Colon (tissue), 2 donors: ENCODE results near the gene PPP5C.
"Not testable (repeated sequence)": the region's sequence is repeated elsewhere in the genome, so short reads cannot be mapped to it uniquely, and the experiment has no call there.

Source experiments
- FAIRE-seq: peaks from 2 replicates; lab custom pipeline; 2012; peaks lifted over from hg19 to GRCh38; lab: Jason Lieb, UNC
- donor health status: control.
- donor health status: control.

Gene PPP5C

GRCh38 chr19:46386996-46387712 is 40.3 kb downstream of the PPP5C start:
- no peak for FAIRE-seq

DNA sequence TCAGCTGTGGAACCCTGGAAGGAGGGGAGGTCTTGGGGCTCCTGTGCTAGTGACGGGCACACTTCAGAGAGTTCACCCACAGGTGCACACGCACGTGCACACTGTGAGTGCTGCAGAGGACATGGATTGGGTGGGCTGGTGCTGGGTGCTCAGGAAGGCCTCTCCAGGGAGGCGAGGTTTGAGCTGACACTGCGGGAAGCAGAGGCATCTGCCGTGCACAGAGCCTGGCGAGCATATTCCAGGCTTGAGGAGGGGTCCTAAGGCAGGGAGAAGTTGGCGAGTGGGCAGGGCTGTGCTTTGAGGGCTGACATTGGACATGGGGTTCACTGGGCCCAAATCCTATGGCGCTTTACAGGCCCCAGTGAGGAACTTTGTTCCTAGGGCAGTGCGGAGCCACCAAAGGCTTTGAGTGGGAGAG is 40.8 kb downstream of the PPP5C start:
- no peak for FAIRE-seq

DNA sequence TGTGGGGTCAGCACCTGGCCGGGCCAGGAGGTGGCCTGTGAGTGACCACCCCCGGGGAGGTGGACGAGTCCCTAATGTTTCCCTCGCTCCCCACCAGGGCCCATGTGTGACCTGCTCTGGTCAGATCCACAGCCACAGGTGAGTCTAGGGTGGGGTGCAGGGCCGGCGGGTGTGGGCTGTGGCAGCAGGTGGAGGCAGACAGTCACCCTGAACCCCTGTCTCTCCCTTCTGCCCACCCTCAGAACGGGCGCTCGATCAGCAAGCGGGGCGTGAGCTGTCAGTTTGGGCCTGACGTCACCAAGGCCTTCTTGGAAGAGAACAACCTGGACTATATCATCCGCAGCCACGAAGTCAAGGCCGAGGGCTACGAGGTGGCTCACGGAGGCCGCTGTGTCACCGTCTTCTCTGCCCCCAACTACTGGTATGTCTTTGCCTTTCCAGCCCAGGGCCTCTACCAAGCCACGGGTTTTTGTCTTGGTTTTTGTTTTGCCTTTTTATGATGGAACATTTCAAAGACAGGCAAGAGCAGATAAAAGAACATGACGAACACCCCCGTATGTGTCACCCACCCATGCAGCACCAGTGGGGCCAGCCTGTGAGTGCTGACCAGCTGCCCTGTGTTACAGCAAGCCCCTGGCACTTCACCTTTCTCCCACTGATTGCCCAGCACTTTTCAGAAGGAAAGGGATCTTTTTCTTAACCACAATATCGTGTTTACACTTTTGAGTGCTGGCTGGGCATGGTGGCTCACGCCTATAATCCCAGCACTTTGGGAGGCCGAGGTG is 41.6 kb downstream of the PPP5C start:
- FAIRE-seq = no peak

DNA sequence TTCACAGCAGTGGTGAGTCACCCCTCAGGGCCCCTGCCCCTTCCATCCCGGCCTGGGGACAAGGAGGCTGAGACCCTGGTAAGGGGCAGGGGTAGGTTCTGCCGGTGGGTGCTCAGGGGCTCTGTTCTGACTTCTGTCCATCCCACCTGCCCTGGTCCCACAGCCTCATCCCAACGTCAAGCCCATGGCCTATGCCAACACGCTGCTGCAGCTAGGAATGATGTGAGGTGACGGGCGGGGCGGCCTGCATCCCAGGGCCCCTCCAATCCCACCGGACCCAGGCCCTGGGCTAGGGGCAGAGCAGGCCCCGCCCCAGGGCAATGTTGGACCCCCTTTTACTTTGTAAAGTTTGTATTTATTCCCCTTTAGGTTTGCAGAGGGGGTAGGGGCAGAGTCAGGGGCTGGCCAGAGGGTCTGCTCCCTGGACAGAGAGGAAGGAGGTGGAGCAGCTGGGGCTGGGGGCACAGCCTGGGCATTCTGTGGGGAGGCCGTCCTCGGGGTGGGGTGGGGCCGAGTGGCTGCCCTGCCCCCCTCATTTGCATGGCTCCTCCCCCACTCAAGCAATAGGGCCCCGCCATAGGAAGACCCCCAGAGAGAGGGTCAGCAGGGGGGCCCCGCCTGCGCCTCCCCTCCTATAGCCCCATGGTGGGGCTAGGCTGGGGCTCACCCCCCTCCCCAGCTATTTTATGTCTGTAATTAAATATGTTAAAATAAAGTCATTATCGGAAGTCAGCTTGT is 43.4 kb downstream of the PPP5C start:
- FAIRE-seq = no peak

DNA sequence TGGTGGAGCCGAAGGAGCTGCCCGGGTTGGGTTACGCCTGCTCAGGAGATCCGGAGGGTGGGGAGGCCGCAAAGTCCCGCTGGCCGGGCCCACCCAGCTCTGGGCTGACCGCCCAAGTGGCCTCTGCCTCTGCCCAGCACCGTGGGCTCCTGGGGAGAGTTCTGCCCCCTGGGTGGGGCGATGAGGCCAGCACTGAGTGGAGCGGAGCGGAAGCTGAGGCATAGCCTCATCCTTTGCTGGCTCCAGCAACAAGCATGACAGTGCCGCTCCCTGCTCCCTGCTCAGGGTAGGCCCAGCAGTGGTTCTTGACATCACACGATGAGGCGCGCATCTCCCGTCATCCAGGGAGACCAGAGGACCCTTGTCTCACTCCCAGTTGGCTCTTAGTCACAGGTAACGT is 44.0 kb downstream of the PPP5C start:
- no peak for FAIRE-seq

GRCh38 chr19:46391296-46392251 is 44.7 kb downstream of the PPP5C start:
- no peak for FAIRE-seq

GRCh38 chr19:46392252-46392801 is 45.4 kb downstream of the PPP5C start:
- no peak for FAIRE-seq

- FAIRE-seq = no peak
Measured at GRCh38 chr19:46392837-46393236, 46.0 kb downstream of the PPP5C start.

GRCh38 chr19:46393456-46394401 is 46.8 kb downstream of the PPP5C start:
- no peak for FAIRE-seq

DNA sequence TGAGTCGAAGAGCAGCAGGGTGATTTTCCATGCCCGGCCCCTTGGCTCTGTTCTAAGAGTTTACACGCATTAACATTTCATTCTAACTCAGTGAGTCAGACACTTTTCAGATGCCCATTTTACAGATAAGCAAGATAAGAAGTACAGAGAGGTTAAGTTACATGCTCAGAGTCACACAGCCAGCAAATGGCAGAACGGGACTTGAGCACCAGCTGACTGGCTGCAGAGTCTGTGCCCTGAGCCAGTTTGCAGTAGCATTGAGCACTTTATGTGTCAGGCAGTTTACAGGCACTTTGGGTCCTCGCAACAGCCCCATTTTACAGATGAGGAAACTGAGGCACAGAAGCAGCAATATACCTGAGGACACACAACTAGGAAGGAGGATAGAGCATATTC is 47.5 kb downstream of the PPP5C start:
- no peak for FAIRE-seq

DNA sequence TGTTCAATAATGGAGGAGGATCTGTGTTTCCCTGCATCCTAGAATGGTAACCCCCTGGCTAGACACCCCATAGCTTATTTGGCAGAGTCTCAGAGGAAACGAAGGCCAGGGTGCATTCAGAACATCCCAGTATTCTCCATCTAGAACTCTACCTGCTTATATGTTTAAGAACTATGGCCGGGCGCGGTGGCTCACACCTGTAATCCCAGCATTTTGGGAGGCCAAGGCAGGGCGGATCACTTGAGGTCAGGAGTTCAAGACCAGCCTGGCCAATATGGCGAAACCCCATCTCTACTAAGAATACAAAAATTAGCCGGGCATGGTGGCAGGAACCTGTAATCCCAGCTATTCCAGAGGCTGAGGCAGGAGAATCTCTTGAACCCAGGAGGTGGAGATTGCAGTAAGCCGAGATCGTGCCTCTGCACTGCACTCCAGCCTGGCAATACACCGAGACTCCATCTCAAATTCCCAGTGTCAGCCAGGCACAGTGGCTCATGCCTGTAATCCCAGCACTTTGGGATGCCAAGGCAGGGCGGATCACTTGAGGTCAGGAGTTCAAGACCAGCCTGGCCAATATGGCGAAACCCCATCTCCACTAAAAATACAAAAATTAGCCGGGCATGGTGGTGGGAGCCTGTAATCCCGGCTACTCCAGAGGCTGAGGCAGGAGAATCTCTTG is 51.1 kb downstream of the PPP5C start:
- FAIRE-seq = not testable (repeated sequence)

- no peak for FAIRE-seq
Measured at GRCh38 chr19:46402725-46403124, 55.8 kb downstream of the PPP5C start.

DNA sequence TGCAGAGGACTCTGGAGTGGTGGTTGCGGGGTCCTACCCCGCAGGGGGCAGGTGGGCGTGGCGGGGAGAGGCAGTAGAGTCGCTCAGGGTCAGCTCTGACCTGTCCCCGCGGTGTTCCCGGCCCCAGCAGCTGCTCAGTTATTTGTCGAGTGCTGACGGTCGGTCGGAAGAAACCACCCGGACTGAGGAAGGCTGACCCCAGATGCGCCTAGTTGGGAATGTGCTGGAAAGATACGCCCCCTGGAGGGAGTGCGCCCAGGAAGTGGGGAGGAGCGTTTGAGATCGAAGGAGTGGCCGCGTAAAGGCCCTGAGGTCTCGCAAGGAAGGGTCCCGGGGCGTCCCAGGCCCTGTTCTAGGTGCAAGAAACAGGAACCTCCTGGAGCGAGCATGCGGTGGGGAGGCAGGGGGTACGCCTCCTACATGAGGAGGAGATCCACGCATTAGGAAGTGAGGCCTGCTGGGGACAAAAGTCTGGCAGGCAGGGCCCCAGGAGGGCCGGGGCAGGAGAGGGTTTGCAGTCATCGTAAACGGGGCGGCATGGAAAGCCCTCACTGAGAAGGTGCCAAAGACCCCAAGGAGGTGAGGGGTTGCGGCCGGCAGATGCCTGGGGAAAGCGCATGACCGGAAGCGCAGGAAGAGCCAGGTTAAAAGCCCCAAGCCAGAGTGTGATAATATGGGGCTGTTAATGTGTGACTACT is 57.3 kb downstream of the PPP5C start:
- FAIRE-seq = no peak

DNA sequence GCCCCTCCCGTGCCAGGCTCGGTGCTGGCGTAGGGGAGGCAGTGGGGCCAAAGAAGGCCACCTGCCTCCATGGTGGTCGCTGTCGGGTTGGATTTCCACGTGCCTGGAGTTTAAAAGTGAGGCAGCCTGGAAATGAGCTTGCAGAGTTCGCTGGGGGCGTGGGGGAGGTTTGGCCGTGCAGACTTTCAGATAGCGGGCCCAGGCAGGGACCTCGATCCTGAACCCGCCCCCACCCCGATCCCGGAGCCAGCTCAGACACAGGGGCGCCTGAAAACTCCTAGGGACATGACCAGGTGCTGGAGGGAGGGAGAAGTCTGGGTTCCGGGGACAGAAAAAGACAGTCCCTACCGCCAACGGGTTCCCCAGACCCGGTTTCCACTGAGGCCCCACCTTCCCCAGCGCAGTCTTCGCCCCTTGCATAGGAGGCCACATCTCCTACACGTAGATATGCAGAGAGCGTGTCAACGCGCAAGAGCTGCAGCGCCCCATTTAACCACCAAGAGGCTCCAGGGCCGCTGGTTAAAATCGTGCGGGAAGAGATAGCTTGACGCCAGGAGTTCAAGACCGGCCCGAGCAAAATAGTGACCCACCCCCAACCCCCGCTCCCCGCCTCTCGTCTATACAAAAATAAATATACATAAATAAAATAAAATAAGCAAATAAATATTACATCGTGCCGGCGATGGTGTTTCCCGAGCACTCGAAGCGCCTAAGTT is 58.0 kb downstream of the PPP5C start:
- FAIRE-seq = no peak

GRCh38 chr19:46406976-46407375 is 60.1 kb downstream of the PPP5C start:
- no peak for FAIRE-seq

- FAIRE-seq = no peak
Measured at GRCh38 chr19:46407856-46408663, 61.2 kb downstream of the PPP5C start.

- FAIRE-seq = no peak
Measured at GRCh38 chr19:46408664-46409039, 61.8 kb downstream of the PPP5C start.

- FAIRE-seq = no peak
Measured at GRCh38 chr19:46409191-46409590, 62.3 kb downstream of the PPP5C start.
